H1 (cell line): ENCODE data around the gene PCBD1.

Source experiments
- CTCF ChIP-seq, 3 experiments: IDR thresholded peaks; 1 replicate in 2 of 3; 2 replicates in 1 of 3; pipeline versions ENCODE4 v1.5.1 to v1.6.1; 2011; ENCODE audit warnings: low read length in 3 of 3, mild to moderate bottlenecking in 3 of 3, inconsistent platforms in 2 of 3, low read depth in 1 of 3, moderate library complexity in 1 of 3; ENCODE audit not compliant: insufficient read depth in 1 of 3; ENCODE audit errors: control extremely low read depth in 1 of 3
- RAD21 ChIP-seq, 2 experiments: IDR thresholded peaks in 1 of 2; conservative IDR thresholded peaks in 1 of 2; 2 replicates each; pipeline ENCODE4 v1.6.1; 2011; ENCODE audit warnings: low read depth in 2 of 2, low read length in 2 of 2, improper control_type of control experiment in 1 of 2, inconsistent platforms in 1 of 2, mild to moderate bottlenecking in 1 of 2, moderate library complexity in 1 of 2
- RFX5 ChIP-seq: IDR thresholded peaks from 2 replicates; pipeline ENCODE4 v1.6.1; 2011; ENCODE audit warnings: low read depth, low read length, improper control_type of control experiment, borderline replicate concordance
- RXRA ChIP-seq: IDR thresholded peaks from 2 replicates; pipeline ENCODE4 v1.6.1; 2011; ENCODE audit warnings: low read depth, mild to moderate bottlenecking, low read length, moderate library complexity; ENCODE audit not compliant: insufficient read depth
- SP2 ChIP-seq: IDR thresholded peaks from 2 replicates; pipeline ENCODE4 v1.6.1; 2012; ENCODE audit warnings: mild to moderate bottlenecking, low read length, inconsistent platforms
- TAF1 ChIP-seq: IDR thresholded peaks from 2 replicates; pipeline ENCODE4 v1.6.1; 2011; ENCODE audit warnings: mild to moderate bottlenecking, low read depth, low read length

- TF ChIP-seq CTCF (IDR thresholded peaks at IDR 0.05; ENCODE audit: control extremely low read depth in 1 of 3, insufficient read depth in 1 of 3, low read depth in 1 of 3, low read length in 3 of 3) (no peak), RFX5 (no peak), RAD21 (IDR thresholded peaks at IDR 0.05 in 1 of 2, conservative IDR thresholded peaks at IDR 0.05 in 1 of 2; ENCODE audit: low read depth in 2 of 2, low read length in 2 of 2) (no peak), SP2 (no peak), RXRA (no peak), TAF1 (no peak)
Measured at GRCh38 chr10:70907637-70908405, 19.5 kb upstream of the PCBD1 start.
